ENCODE measurements around the gene TMEM204.

GRCh38 chr16:1561836-1562235, 28.4 kb downstream of the TMEM204 start:
- TF ChIP-seq POLR2A (IDR thresholded peaks at IDR 0.05; ENCODE audit: low read depth, low read length), result no peak
- no peak for TF ChIP-seq POLR2AphosphoS5 (IDR thresholded peaks at IDR 0.05; ENCODE audit: low read depth, low read length)
